ENCODE measurements around the gene YY1AP1.
"Not testable (repeated sequence)": the region's sequence is repeated elsewhere in the genome, so short reads cannot be mapped to it uniquely, and the experiment has no call there.

The YY1AP1 gene

DNA sequence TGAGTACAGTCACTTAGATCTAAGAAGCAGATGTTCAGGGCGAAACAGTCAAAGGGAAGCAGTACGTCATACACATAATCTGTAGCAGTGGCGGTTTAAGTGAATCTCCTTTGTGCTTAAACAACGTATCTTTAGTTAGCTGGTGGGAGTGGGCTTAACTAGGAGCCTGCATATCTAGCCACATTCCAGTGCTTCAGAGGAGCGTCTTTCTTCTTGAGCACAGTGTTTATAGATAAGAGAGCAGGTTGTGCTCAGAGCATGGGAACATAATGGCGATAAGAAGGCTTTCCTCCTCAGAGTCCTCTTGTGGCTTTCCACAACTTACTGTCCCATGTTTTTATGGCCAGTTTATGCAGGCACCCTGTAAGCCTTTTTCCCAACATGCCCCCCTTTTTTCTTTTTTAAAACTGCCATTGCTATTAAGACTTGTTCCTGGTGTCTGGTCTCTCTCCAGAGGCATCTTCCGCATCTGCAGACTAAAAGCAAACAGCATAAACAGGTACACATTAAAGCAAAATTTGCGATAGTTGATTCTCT lies 3.5 kb upstream of the YY1AP1 start:
- TF ChIP-seq, protein P1, sequence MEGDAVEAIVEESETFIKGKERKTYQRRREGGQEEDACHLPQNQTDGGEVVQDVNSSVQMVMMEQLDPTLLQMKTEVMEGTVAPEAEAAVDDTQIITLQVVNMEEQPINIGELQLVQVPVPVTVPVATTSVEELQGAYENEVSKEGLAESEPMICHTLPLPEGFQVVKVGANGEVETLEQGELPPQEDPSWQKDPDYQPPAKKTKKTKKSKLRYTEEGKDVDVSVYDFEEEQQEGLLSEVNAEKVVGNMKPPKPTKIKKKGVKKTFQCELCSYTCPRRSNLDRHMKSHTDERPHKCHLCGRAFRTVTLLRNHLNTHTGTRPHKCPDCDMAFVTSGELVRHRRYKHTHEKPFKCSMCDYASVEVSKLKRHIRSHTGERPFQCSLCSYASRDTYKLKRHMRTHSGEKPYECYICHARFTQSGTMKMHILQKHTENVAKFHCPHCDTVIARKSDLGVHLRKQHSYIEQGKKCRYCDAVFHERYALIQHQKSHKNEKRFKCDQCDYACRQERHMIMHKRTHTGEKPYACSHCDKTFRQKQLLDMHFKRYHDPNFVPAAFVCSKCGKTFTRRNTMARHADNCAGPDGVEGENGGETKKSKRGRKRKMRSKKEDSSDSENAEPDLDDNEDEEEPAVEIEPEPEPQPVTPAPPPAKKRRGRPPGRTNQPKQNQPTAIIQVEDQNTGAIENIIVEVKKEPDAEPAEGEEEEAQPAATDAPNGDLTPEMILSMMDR (conservative IDR thresholded peaks at IDR 0.05; ENCODE audit: control insufficient read depth, insufficient read depth, low read depth, low read length): no peak

DNA sequence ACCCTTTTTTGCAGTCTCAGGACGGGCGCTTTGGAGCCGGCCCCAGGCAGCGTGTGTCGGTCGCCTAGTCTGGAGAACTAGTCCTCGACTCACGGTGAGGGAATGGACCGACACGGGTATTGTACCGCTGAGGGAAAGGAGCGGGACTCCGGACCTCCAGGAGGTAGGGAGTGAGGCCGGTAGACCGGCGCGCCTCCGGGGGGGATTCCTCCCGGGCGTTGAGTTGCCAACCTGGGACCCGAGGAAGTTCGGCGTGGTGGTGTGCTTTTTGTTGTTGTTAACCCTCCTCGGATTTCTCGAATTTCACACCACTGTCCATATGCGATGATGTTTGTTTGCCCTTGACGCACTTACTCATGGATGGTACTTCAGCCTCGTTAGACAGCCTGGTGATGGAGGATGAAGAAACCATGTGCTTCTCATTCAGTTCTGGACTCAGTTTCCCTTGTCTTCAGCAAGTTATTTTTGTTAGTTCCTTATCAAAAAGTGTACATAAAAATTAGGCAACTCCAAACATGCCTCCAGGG lies 570 bp upstream of the YY1AP1 start, which contains the start of gene DAP3:
Gene DAP3, plus strand, starts transcription at position 11 of the 527 bp plus-strand sequence. CDS start 20,689 bp downstream, outside the sequence.
- peak within 1 kb of the TSS; percentile 88 for H3K4me3 ChIP-seq (ENCODE audit: control insufficient read depth, low read depth, low read length)
- DNase-seq (ENCODE audit: low read depth): peak; percentile 18

More for the DNA sequence above, 3.5 kb upstream of the YY1AP1 start:
- no peak overlapping the region for H3K4me3 ChIP-seq (ENCODE audit: control insufficient read depth, low read depth, low read length)
- DNase-seq (ENCODE audit: low read depth): no peak

DNA sequence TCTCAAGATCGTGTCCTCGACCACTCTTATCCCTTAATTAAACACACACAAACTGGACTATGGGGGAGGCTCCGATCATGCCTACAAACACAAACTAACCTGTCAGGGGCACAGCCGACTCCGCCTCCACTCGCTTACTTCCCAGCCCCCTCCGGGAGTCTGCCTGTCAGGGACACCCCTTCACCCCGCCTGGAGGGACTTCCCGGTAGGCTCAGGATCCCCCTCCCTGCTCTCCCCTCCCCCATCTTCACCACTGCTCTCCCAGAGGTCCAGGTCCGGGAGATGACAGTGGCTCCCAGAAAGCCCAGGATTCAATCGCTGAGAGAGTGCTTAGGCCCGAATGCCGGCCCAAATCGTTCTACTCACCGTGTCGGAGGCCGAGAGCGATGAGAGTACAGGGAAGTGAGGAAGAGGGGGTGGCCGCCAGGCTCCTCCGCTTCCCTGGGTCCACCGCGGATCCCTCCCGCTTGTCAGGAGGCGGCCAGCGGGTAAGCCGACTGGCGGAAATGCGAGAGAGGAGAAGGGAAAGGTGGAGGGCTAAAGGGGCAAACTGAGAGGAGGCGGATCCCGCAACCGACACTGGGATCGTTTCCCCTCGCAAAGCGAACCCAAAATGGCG lies 760 bp downstream of the YY1AP1 start:
- DNase-seq (ENCODE audit: low read depth): not testable (repeated sequence)
- peak overlapping the region; percentile 88 for H3K4me3 ChIP-seq (ENCODE audit: control insufficient read depth, low read depth, low read length)

DNA sequence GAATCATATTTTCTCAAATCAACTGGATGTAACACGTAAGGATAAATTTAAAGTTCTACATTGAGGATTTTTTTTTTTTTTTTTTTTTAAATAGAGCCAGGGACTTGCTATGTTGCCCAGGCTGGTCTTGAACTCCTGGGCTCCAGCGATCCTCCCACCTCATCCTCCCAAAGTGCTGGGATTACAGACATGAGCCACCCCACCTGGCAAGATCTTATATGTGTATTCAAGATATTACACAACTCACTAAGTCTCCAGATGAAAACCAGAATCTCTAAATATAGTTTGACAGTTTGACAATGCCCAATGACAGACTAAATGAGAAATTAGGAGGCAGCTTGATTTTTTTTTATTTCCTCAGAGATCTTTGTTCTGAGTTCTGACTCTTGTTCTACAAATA lies 6.8 kb downstream of the YY1AP1 start:
- TF ChIP-seq, protein P1 (conservative IDR thresholded peaks at IDR 0.05; ENCODE audit: control insufficient read depth, insufficient read depth, low read depth, low read length): no peak
- no peak for DNase-seq (ENCODE audit: low read depth)
- H3K4me3 ChIP-seq (ENCODE audit: control insufficient read depth, low read depth, low read length): no peak overlapping the region

DNA sequence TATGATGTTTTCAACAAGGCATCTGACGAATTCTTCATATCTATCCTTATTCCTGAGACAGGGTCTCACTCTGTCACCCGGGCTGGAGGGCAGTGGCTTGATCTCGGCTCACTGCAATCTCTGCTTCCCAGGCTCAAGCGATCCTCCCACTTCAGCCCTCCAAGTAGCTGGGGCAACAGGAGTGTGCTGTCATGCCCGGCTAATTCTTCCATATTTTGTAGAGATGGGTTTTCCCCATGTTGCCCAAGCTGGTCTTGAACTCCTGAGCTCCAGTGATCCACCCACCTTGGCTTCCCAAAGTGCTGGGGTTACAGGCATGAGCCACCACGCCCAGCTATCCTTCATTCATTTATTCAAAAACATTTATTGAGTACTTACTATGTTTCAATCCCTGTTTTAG lies 8.0 kb downstream of the YY1AP1 start:
- TF ChIP-seq, protein P1 (conservative IDR thresholded peaks at IDR 0.05; ENCODE audit: control insufficient read depth, insufficient read depth, low read depth, low read length): no peak
- no peak overlapping the region for H3K4me3 ChIP-seq (ENCODE audit: control insufficient read depth, low read depth, low read length)
- no peak for DNase-seq (ENCODE audit: low read depth)

DNA sequence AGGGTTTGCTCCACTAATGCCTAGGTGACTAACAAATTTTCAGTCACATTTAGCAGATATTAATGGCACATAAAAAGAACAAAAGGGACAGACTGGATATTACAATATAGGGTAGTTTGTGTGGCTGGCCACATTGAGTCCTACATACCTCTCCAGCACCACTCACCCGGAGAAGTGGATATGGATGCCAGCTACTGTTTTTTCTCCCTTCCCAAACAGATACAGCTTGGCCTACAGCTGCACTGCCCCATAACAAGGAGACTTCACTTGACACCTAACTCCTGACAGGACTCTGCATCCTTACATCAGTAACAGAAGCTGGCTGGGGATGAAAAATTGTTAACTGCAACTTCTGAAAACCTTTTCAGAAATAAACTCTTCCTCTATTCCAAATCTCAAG lies 9.6 kb downstream of the YY1AP1 start:
- not testable (repeated sequence) for DNase-seq (ENCODE audit: low read depth); H3K4me3 ChIP-seq (ENCODE audit: control insufficient read depth, low read depth, low read length)

DNA sequence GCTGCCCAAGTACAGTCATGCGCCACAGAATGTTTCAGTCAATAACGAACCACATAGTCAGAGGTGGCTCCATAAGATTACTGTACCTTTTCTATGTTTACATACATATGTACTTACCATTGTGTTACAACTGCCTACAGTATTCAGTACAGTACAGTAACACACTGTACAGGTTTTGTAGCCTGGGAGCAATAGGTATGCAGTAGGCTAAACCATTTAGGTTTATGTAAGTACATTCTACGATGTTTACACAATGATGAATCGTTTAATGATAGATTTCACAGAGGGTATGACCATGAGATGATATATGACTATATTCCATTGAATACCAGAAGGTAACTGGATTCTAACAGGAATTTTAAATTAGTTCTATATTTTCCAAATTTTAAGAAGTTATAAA lies 10.5 kb downstream of the YY1AP1 start:
- H3K4me3 ChIP-seq (ENCODE audit: control insufficient read depth, low read depth, low read length): no peak overlapping the region
- TF ChIP-seq, protein P1 (conservative IDR thresholded peaks at IDR 0.05; ENCODE audit: control insufficient read depth, insufficient read depth, low read depth, low read length): no peak
- no peak for DNase-seq (ENCODE audit: low read depth)

DNA sequence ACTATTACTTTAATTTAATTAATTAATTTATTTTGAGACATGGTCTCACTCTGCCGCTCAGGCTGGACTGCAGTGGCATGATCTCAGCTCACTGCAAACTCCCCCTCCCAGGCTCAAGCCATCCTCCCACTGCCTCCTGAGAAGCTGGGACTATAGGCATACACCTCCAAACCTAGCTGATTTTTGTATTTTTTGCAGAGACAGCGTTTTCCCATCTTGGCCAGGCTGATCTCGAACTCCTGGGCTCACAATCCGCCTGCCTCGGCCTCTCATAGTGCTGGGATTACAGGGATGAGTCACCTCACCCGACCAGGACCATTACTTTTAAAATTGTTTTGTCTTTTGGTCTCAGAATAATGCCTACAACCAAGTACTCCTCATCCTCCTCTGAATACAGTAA lies 15.6 kb downstream of the YY1AP1 start:
- TF ChIP-seq, protein P1 (conservative IDR thresholded peaks at IDR 0.05; ENCODE audit: control insufficient read depth, insufficient read depth, low read depth, low read length): no peak
- no peak for DNase-seq (ENCODE audit: low read depth)
- H3K4me3 ChIP-seq (ENCODE audit: control insufficient read depth, low read depth, low read length): no peak overlapping the region

Measured in fibroblast of mammary gland (primary cell).